HG02973 (cell line): ENCODE data around the gene PTPRN2.

Experiments
- ATAC-seq: cut with Tn5 transposase; IDR thresholded peaks from one replicate; pipeline ENCODE4 v1.9.1; 2021; ENCODE audit warnings: moderate library complexity; ENCODE audit not compliant: unreplicated experiment

PTPRN2 gene

DNA sequence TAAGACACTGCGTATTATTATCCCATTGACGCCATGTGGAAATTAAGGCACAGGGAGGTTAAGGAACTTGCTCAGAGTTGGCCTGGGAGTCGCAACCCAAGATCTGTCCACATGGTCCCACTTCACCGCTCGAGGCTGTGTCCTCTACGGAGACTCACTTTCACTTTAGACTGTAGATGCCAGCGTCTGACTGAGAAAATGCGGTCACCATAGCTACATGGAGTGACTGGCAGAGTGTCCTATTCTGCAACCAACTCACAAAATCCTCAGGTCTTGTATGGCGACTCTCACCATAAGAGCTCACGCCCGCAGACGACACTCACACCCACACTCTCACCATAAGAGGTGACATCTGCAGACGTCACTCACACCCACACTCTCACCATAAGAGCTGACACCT lies 257.9 kb downstream of the PTPRN2 start:
- ATAC-seq, result no peak

DNA sequence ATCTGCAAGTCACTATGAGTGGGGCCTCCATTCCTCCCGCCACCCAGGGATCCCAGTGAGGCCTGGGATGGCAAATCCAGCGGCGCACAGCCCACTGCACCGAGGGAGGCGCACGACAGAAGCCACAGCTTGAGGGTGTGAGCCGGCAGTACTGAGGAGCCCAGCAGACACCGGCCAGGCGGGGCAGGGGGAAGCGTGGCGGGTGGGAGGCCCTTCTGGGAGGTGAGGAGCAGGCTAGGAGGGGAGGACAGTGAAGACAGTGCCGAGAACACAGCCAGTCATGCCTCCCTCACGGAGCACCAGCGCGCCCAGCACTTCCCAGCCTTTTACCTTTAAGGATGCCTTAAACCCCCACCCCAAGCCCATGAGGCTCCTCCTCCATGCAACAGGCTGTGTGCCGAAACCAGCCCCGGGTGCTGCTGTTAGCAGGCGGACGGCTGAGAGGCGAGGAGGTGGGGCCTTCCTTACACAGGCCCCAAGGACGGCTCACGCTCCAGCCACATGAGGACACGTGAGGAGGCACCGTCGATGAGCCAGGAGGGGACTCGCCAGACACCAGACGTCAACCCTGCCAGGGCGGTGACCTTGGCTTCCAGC lies 258.5 kb downstream of the PTPRN2 start:
- ATAC-seq, result no peak

DNA sequence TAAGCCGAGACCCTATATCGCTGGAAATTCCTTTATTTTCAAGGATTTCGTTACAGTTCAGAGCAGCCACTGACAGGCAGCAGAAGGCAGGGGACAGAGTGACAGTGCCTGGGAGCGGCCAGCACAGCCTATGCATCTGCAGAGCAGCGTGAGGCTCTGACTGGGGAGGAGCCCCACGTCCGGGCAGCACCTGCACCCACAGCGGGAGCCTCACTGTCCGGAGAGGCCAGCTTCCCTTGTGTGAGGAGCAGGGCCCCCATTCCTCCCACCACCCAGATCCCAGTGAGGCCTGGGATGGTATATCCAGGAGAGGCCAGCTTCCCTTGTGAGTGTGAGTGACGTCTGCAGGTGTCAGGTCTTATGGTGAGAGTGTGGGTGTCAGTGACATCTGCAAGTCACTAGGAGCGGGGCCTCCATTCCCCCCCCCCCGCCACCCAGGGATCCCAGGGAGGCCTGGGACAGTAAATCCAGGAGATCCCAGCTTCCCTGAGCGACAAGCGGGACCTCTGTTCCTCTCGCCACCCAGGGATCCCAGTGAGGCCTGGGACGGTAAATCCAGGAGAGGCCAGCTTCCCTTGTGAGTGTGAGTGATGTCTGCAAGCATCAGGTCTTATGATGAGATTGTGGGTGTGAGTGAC lies 259.1 kb downstream of the PTPRN2 start:
- ATAC-seq, result no peak

DNA sequence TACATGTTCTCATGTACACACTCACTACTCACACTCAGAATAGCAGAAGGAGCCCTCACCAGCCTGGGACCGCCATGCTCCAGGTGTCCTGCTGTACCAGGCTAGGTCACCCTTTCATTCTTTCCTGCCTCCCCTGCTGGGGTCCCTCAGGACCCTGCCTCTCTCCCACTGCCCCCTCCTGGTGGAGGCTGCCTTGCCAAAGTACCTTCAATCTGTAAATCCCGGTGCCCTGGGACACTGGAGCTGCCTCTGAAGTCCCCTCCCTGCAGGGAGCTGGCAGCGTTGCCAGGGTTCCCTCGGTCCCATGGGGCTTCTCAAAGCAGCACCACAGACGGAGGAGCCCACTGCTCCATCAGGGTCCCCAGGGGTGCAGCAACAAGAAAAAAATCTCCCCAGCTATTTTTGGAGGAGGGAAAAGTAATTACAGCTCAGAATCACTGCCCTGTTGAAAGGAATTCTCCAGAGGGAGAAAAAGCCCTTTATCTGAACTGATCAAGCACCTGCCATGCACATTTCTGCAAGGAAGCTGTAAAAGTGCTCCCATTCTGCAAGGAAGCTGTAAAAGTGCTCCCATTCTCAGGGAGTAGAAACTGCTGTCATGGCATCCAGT lies 259.9 kb downstream of the PTPRN2 start:
- no peak for ATAC-seq

DNA sequence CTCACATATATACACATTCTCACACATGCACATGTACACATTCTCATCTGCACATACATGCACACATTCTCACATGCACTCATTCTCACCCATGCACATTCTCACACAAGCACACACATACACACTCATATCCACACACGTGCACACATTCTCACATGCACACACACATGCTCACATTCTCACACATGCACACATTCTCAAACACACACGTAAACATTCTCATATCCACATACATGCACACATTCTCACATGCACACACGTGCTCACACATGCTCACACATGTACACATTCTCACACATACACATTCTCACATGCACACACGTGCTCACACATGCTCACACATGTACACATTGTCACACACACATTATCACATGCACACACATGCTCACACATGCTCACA lies 260.6 kb downstream of the PTPRN2 start:
- ATAC-seq, result no peak

DNA sequence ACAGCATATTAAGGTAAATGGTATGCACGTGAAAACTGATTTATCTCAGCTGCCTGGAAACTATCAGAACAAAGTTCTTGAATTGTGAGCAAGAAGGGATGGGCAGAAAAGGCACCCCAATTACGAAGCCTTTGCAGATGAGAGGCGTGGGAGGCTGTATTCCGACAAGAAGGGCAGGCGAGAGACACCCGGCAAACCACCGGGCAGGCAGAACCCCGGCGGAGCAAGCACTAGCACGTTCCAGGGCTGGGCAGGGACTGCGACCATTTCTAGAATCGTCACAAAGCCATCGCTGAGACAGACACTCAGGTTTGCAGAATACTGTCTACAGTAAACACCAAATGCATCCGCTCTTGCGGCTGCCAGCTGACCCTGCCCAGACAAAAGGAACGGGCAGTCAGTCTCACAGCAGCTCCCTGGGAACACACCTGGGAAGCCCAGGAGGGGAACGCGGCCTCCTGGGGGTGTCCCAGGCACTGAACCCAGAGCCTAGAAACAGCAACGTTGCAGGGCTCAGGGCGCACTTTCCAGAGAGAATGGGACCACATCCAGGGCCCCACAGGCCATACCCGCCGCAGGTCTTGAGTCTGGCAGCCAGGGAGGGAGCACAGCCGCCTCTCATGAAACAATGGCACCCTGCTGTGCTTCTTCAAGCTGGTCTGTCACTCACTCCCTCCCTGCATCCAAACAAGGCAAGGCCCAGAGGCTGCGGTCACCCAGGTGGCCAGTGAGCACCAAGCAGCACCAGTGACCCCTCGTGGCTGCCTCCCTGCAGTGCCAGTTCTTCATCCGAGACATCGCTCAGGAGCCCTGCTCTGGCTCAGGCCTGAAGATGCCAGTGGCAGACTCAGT lies 261.9 kb downstream of the PTPRN2 start:
- no peak for ATAC-seq

DNA sequence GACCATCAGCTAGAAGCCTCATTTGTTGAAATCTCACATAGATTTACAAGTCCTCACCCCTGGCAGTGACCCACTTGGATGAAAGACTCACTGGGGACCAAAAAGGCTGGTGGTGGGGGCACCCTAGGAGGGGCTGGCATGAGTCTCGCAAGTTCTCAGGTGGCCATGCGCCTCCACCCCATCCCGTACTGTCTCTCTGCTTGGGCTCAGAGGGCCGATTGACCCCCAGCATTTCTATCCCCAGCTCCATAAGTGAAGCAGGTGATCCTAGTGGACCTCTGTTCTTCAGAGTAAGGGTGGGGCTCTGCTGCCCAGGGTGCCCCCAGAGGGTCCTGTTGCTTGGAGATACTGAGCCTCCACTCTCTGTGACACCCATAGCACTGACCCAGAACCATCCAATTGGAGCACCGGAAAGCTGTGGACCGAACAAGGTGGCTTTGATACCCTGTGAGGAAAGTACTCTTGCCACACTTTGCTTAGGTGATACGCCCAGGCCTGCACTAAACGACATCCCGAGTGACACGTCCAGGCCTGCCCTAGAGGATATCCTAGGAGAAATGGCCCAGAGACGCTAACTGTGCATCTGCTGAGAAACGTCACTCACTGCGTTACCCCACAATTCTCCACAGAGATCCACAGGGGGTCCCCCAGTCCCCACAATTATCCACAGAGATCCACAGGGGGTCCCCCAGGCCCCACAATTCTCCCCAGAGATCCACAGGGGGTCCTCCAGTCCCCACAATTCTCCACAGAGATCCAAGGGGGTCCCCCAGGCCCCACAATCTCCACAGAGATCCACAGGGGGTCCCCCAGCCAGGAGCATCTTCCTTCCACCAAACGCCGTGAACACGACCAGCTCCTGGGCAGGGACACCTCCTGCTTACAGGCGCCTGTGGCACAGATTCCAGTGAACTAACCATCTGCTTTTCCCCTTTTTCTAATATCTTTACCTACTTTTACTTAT lies 262.9 kb downstream of the PTPRN2 start:
- no peak for ATAC-seq

DNA sequence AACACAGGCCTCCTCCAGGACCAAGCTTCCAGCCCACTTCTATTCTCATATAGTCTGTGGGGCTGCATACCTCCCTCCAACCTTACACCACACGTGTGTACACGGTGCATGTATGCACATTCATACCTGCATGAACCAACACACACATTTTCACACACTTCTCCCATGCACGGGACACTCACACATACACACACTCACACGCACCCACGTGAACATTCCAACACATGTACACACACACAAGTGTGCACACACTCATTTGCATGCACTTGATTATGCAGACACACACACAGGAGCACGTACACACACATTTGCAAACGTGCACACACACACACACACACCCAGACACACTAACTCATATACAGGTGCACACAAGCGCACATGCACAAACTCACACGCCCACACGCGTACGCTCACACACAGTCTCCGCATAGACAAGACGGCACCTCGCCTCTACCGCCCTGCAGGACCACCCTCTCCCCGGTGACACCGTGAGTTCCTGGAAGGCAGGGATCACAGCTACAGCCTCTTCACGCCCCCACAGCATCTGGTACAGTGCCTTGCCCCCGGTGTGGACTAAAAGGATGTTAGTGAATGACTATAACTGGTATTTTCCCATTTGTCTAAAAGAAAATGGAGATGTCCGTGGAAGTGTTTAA lies 263.8 kb downstream of the PTPRN2 start:
- no peak for ATAC-seq

DNA sequence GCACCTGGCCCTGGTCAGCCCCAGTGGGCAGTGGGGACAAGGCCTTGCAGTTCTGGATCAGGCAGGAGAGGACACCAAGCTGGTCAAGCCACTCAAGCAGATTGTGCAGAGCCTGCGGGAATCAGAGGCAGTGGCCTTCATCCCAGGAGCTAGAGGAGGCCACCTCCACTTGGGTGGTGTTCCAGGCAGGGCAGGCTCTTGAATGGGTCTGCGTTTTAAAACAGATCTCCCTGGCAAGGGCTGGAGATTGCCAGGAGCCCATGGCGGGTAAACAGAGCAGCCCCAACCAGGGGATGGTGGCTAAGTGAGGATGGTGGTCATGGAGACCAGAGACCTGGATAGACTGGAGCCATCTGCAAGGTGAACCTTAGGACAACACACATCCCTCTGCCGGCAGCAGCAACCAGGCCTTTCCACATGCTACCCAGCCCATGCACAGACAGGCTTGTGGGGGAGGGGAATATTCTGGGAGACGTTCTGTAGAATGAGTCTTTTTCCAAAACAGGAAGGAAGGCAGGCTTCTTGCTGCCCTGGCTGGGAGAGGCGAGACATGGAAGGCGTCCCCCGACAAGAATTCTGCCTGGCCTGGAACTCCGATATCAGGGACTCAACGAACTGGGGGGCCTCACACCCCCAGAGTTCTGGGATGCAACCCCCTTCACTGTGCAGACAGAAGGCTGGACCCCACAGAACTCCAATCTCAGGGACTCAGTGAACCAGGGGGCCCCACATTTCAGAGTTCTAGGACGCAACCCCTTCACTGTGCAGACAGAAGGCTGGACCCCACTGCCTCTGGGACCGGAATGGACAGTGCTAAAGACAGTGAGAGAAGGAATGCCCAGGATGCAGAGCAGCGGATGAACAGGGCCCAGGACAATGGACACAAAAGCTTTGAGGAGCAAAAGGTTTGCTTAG lies 264.8 kb downstream of the PTPRN2 start:
- ATAC-seq, result no peak

DNA sequence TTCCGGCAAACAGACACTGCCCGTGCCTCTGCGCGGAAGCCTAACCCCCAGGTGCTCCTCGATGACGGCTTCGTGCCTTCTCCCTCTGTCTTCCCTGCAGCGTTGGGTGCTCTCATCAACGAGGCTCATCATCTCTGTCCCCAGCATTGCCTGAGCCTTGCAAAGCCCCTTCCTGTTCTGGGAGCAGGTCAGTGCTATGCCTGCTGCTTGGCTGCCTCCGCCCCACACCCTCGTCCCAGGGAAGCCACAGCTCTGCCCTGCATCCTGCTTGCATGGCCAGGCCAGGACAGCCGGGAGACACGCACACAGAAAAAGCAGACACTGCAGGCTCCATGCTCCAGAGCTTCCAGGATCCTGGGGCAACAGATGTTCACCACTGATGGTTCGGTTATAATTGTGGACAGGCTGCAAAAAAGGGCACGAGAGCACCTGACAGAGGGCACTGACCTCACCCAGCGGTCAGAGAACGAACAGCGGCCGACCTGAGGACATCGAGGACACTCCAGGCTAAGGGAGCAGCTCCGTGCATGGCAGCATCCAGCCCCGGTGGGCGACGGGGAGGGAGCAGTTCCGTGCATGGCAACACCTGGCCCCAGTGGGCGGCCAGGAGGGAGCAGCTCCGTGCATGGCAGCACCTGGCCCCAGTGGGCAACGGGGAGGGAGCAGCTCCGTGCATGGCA lies 265.5 kb downstream of the PTPRN2 start:
- no peak for ATAC-seq

DNA sequence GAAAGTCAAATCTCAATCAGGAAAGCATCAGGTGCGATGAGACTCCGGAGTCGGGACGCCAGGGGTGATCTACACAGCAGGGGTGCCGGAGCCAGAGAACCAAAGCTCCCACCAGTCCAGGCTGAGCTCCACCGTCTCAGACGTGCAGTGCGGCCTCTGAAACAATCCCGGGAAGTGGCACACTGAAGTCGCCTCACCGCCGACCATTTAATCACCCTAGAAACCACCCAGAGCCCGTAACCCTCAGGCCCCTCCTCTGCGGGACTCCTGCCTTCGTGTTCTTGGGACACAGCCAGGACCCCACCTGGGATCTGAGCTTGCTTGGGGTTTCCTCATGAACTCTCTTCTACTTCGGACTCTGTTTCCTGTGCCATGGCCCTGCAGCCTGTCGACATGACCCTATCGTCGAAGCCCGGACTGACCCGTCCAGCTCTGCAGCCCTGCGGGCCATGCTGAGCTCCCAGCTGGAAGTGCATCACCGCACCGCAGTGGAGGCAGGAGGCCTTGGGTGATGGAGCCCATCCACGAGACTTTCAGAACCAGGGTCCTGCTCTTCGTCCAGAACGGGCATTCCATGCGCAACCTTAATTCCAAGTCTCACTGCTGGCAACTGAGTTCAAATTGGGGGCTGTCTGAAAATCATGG lies 266.4 kb downstream of the PTPRN2 start:
- no peak for ATAC-seq

DNA sequence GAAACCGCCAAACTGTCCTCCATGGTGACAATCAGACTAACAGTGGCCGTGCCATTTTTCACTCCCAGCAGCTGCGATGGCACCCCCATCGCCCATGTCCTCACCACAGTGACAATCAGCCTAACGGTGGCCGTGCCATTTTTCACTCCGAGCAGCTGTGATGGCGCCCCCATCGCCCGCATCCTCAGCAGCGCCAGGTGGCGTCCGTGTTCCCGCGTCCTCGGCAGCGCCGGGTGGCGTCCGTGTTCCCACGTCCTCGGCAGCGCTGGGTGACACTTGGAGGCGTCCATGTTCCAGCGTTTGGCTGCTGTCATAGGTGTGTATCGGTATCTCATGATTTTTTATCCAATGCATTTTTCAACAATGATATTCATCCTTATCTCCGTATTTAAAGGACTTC lies 267.3 kb downstream of the PTPRN2 start:
- no peak for ATAC-seq

DNA sequence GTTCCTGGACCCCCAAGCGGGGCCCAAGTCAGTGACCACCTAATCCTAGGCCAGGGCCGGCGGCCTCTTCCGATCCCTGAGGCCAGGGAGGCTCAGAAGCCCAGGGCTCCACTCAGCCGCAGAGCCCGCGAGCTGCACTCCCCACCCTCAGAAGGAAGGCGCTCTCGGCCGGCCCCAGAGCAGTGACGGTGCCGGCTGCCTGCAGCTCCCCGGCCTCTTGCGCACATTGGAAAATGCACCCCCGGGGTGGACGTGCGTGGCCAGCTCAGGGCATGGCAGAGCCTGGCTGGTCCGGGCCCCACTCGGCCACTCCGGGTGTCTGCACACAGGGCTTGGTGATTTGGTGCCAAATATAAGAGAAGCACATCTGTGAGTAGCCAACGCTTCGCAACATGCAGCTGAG lies 269.1 kb downstream of the PTPRN2 start:
- ATAC-seq, result no peak

DNA sequence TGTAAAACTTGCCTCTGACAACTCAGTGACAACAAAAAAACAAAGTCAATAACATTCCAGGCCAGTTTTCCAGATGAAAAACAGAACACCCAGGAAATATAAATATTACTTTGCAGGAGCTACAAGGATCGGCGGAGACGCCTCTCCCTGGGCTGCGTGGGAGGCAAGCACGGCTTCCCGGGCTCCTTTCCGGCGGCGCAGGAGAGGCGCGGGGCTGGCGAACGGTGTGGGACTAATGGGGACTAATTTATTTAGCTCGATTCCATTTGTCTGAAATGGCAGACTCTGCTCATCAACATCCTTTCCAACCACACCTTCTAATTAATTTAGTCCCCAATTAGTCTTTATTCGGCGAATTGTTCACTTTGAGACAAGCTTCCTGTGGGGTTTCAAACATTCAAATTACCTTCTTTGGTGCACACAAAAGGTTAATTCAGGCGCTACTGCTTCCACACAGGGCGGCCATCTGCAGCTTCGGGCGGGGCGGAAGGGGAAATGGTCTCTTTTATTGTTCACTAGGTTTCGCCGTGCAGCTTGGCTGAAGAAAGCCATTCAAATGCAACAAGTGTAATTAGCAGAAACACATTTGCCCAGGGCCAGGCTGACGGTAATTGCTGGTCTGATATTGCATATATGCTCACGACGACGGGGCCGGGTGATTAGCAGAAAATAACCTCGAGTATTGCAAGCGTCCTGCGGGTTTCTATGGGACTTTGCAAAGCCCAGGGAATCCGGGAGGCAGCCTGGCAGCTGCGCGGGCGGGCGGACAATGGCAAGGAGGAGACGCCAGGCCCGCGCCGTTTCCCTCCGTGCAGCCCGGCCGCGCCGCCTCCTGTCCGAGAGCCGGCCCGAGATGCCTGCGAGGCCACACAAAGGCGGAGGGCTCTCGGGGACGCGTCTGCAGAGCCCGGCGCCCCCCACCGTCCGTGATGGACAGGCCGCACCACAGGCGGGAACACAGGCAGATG lies 270.1 kb downstream of the PTPRN2 start:
- ATAC-seq, result no peak

DNA sequence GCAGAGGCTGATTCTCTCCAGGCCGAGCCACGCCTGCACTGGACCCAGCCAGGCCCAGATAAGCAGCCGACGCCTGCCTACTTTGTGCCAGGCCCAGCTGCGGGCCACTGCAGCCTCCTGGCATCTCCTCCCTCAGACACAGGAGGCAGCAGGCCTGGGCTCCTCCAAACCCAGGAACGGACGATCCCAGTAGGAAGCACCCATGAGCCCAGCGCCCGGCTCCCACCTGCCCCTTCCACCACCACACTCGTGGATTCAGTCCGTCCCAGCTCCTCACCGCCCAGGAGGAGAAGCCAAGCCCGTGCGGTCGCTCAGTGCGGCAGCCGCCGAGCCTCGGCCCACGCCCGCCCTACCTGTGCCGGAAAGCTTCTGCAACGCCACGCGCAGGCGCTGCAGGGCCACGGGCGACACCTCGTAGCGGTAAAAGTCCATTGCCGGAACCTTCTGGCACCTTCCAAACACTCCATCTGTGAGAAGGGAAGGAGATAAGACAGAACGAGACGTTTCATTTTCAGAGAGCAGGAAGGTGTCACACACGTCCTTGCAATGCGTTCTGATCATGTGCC lies 271.1 kb downstream of the PTPRN2 start:
- no peak for ATAC-seq

DNA sequence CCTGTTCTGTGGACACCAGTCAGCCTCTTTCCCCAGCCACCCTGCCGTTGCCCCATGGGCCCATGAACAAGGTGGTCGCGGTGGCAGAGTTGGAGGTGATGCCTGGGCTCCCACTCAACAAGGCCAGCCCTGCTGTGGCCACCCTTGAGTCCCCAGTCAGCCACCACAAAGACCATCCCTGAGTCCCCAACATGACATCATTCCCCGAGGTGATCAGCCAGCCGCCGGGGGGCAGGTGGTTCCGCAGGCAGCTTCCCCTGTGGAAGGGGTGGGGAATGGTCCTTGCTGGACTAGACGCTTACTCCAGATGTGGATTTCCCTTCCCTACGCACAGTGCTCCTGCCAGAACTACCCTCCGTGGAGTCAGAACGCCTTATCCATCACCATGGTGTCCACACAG lies 271.7 kb downstream of the PTPRN2 start:
- no peak for ATAC-seq

DNA sequence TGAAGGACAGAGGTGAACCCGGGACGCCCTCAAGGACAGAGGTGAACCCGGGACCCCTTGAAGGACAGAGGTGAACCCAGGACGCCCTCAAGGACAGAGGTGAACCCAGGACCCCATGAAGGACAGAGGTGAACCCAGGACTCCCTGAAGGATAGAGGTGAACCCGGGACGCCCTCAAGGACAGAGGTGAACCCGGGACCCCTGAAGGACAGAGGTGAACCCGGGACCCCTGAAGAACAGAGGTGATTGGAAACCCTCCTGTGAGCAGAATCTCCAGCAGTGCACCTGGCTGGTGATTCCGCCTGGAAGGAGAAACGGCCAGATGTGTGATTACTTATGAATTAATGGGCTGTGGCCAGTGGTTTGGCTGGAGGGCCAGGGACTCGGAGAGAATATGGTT lies 272.3 kb downstream of the PTPRN2 start:
- no peak for ATAC-seq
